GM12801 (cell line): ENCODE data around the gene ADISSP.

Experiments used
- CTCF ChIP-seq: IDR thresholded peaks from one replicate; pipeline ENCODE4 v1.5.1; 2011; ENCODE audit warnings: control low read depth; ENCODE audit not compliant: insufficient read length; ENCODE audit errors: extremely low read depth

Gene ADISSP

GRCh38 chr20:3768342-3769130 lies 983 bp upstream of the ADISSP start:
- TF ChIP-seq CTCF: no peak

GRCh38 chr20:3767110-3767426 lies 485 bp downstream of the ADISSP start:
- no peak for TF ChIP-seq CTCF

GRCh38 chr20:3766422-3767109 lies 987 bp downstream of the ADISSP start:
- TF ChIP-seq CTCF: no peak

GRCh38 chr20:3765171-3765882 lies 2.2 kb downstream of the ADISSP start:
- no peak for TF ChIP-seq CTCF

GRCh38 chr20:3764659-3765058 lies 2.9 kb downstream of the ADISSP start:
- no peak for TF ChIP-seq CTCF

- TF ChIP-seq CTCF: no peak
These were observed 3.6 kb downstream of the ADISSP start for GRCh38 chr20:3763671-3764601.
